SU-DHL-6 (cell line): ENCODE data around the gene VAMP3.

Source experiments
- H2AFZ ChIP-seq: fragments of 200-600 bp; sonication (generic); 2 replicates; pipeline ENCODE4 v1.6.1; 2014; ENCODE audit warnings: low read depth, mild to moderate bottlenecking, moderate library complexity, mixed read lengths, antibody characterized with exemption, low read length; ENCODE audit not compliant: severe bottlenecking
- H3F3A ChIP-seq: fragments of 200-600 bp; shearing (Covaris generic); 2 replicates; pipeline ENCODE4 v1.6.0; 2016; ENCODE audit warnings: antibody characterized with exemption, mild to moderate bottlenecking; ENCODE audit not compliant: insufficient read depth
- H3K27ac ChIP-seq: fragments of 200-600 bp; sonication (generic); 2 replicates; pipeline ENCODE4 v1.5.1; 2016; ENCODE audit warnings: low read depth, mild to moderate bottlenecking, low read length, moderate library complexity, mixed read lengths
- H3K27me3 ChIP-seq: fragments of 200-600 bp; sonication (generic), shearing (Covaris generic); 2 replicates; pipeline ENCODE4 v1.6.0; 2014; ENCODE audit warnings: mild to moderate bottlenecking, low read length
- H3K36me3 ChIP-seq: fragments of 200-600 bp; sonication (generic); 2 replicates; pipeline ENCODE4 v1.6.1; 2014; ENCODE audit warnings: mild to moderate bottlenecking, low read length, mixed read lengths
- H3K4me2 ChIP-seq: fragments of 300-600, 200-600 bp; shearing (Covaris generic), sonication (generic); 2 replicates; pipeline ENCODE4 v1.6.0; 2014; ENCODE audit warnings: low read length, low read depth, mild to moderate bottlenecking; ENCODE audit not compliant: poor library complexity, severe bottlenecking
- H3K4me3 ChIP-seq: fragments of 200-600 bp; sonication (generic); 2 replicates; pipeline ENCODE4 v1.5.1; 2014; ENCODE audit warnings: antibody characterized with exemption, low read length, mild to moderate bottlenecking, mixed read lengths; ENCODE audit not compliant: insufficient read depth, poor library complexity, severe bottlenecking
- H3K79me2 ChIP-seq: fragments of 200-600 bp; sonication (generic); 2 replicates; pipeline ENCODE4 v1.6.1; 2014; ENCODE audit warnings: mild to moderate bottlenecking, low read length, moderate library complexity; ENCODE audit not compliant: insufficient read depth
- H3K9ac ChIP-seq: fragments of 200-600 bp; sonication (generic); 2 replicates; pipeline ENCODE4 v1.7.0; 2014; ENCODE audit warnings: mild to moderate bottlenecking, low read length
- H3K9me2 ChIP-seq: fragments of 200-600 bp; sonication (generic); replicated peaks from 2 replicates; pipeline ENCODE4 v1.6.1; 2014; ENCODE audit warnings: low read length; ENCODE audit not compliant: insufficient read depth
- H3K9me3 ChIP-seq: fragments of 200-600 bp; sonication (generic); 2 replicates; pipeline ENCODE4 v1.6.1; 2014; ENCODE audit warnings: low read length, mixed read lengths; ENCODE audit not compliant: insufficient read depth
- H4K20me1 ChIP-seq: fragments of 200-600 bp; sonication (generic); 2 replicates; pipeline ENCODE4 v1.6.1; 2014; ENCODE audit warnings: low read depth, mild to moderate bottlenecking, antibody characterized with exemption, low read length, moderate library complexity, mixed read lengths
- EZH2phosphoT487 ChIP-seq: fragments of 200-600 bp; sonication (generic), shearing (Covaris generic); conservative IDR thresholded peaks from 2 replicates; pipeline ENCODE4 v1.6.1; 2018; ENCODE audit warnings: mild to moderate bottlenecking, antibody characterized with exemption, low read length, moderate library complexity, mixed read lengths
- TF ChIP-seq, protein P1 (sequence below): fragments of 200-600 bp; sonication (generic); IDR thresholded peaks from one replicate; pipeline ENCODE4 v1.5.1; 2017; ENCODE audit warnings: antibody characterized with exemption, mild to moderate bottlenecking, low read length, moderate library complexity; ENCODE audit not compliant: insufficient read depth, poor library complexity, severe bottlenecking

VAMP3 gene

DNA sequence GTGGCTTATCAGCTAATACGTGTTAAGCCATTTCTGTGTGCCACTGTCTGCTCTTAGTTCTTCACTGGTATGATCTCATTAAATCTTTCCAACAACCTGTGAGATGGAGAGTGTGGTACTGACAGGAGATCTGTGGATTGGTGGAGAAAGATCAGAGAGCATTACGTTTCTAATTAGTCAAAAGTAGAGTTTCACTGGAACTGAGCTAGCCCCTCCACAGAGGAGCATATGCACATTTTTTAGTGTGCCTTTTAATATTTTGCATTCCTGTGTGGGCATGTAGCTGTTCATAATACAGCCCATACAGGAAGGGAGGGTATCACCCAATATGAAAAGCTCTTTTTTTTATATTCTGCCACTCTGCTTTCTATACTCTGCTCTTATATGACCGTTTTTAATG lies 50.2 kb downstream of the VAMP3 start:
- Histone ChIP-seq H3K9ac (no peak overlapping the region), H4K20me1 (no peaks in the 10 kb centered on the region), H2AFZ (no peak overlapping the region), H3K27ac (no peak overlapping the region), H3K9me2 (no peaks in the 10 kb centered on the region), H3K4me2 (no peak overlapping the region), H3K27me3 (no peaks in the 10 kb centered on the region), H3K36me3 (0 out of 2 replicates have a peak, but pooled peaks cover 4% of the 10 kb centered on the region), H3K9me3 (no peaks in the 10 kb centered on the region), H3F3A (no peaks in the 10 kb centered on the region), H3K79me2 (no peaks in the 10 kb centered on the region), H3K4me3 (no peak overlapping the region)
- TF ChIP-seq, protein P1, sequence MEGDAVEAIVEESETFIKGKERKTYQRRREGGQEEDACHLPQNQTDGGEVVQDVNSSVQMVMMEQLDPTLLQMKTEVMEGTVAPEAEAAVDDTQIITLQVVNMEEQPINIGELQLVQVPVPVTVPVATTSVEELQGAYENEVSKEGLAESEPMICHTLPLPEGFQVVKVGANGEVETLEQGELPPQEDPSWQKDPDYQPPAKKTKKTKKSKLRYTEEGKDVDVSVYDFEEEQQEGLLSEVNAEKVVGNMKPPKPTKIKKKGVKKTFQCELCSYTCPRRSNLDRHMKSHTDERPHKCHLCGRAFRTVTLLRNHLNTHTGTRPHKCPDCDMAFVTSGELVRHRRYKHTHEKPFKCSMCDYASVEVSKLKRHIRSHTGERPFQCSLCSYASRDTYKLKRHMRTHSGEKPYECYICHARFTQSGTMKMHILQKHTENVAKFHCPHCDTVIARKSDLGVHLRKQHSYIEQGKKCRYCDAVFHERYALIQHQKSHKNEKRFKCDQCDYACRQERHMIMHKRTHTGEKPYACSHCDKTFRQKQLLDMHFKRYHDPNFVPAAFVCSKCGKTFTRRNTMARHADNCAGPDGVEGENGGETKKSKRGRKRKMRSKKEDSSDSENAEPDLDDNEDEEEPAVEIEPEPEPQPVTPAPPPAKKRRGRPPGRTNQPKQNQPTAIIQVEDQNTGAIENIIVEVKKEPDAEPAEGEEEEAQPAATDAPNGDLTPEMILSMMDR, result no peak
- no peak for TF ChIP-seq EZH2phosphoT487

DNA sequence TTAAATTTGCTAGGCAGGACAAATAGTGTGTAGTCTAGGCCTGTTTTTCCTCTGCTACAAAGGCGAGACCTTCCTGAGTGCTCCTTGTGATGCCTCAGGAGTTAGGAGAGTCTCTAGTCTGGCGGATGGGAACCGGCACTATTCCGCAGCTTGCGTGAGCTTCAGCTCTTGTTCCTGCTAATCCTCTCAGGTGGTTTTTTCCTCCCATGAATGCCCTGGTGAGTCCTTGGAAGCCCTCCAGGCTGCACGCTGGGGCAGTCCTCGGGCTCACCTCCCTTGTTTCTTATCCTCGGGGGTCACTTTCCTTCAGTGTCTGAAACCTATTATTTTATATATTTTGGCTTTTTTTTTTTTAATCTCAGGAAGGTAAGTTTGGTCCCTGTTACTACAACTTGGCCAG lies 53.6 kb downstream of the VAMP3 start:
- no peaks in the 10 kb centered on the region for H3K9me3 ChIP-seq
- H3K9me2 ChIP-seq, result no peaks in the 10 kb centered on the region
- H3K27ac ChIP-seq, result no peak overlapping the region
- H4K20me1 ChIP-seq, result no peaks in the 10 kb centered on the region
- H3K27me3 ChIP-seq, result no peaks in the 10 kb centered on the region
- 0 out of 2 replicates have a peak, but pooled peaks cover 6% of the 10 kb centered on the region for H3K36me3 ChIP-seq
- no peak overlapping the region for H3K4me2 ChIP-seq
- H3K79me2 ChIP-seq, result no peaks in the 10 kb centered on the region
- H3F3A ChIP-seq, result no peaks in the 10 kb centered on the region
- TF ChIP-seq EZH2phosphoT487, result no peak
- TF ChIP-seq, protein P1, result no peak
- no peak overlapping the region for H2AFZ ChIP-seq
- no peak overlapping the region for H3K9ac ChIP-seq
- H3K4me3 ChIP-seq, result no peak overlapping the region

GRCh38 chr1:7826363-7826762 lies 55.3 kb downstream of the VAMP3 start:
- H3K27me3 ChIP-seq, result no peaks in the 10 kb centered on the region
- H2AFZ ChIP-seq, result no peak overlapping the region
- no peak overlapping the region for H3K27ac ChIP-seq
- no peaks in the 10 kb centered on the region for H3K79me2 ChIP-seq
- no peaks in the 10 kb centered on the region for H3F3A ChIP-seq
- 0 out of 2 replicates have a peak, but pooled peaks cover 3% of the 10 kb centered on the region for H3K36me3 ChIP-seq
- H4K20me1 ChIP-seq, result no peaks in the 10 kb centered on the region
- H3K9ac ChIP-seq, result no peak overlapping the region
- TF ChIP-seq, protein P1, result no peak
- no peak for TF ChIP-seq EZH2phosphoT487
- no peaks in the 10 kb centered on the region for H3K9me3 ChIP-seq
- no peak overlapping the region for H3K4me3 ChIP-seq
- no peak overlapping the region for H3K4me2 ChIP-seq
- no peaks in the 10 kb centered on the region for H3K9me2 ChIP-seq
